ENCODE measurements around the gene CLEC16A.

The CLEC16A gene

GRCh38 chr16:10937068-10937859, 7.1 kb upstream of the CLEC16A start:
- Histone ChIP-seq H3K4me3 (IDR thresholded peaks at IDR 0.05; ENCODE audit: insufficient read depth, low read depth, low read length) (no peak overlapping the region), H3K79me2 (ENCODE audit: insufficient read depth, low read depth) (peaks cover 33% of the 10 kb centered on the region; the same call in 1 of the 2 replicates), H3K4me1 (ENCODE audit: low read depth, poor library complexity, severe bottlenecking) (peaks cover 37% of the 10 kb centered on the region), H4K20me1 (ENCODE audit: insufficient read depth) (no peaks in the 10 kb centered on the region), H3K9ac (no peak overlapping the region), H3K4me2 (no peak overlapping the region), H3K27ac (no peak overlapping the region), H3K36me3 (ENCODE audit: insufficient read depth) (no peaks in the 10 kb centered on the region), H2AFZ (ENCODE audit: low read depth) (no peak overlapping the region), H3K27me3 (ENCODE audit: insufficient read depth, low read depth) (no peaks in the 10 kb centered on the region)
- no peak for TF ChIP-seq CTCF (conservative IDR thresholded peaks at IDR 0.05; ENCODE audit: low read depth, low read length)

DNA sequence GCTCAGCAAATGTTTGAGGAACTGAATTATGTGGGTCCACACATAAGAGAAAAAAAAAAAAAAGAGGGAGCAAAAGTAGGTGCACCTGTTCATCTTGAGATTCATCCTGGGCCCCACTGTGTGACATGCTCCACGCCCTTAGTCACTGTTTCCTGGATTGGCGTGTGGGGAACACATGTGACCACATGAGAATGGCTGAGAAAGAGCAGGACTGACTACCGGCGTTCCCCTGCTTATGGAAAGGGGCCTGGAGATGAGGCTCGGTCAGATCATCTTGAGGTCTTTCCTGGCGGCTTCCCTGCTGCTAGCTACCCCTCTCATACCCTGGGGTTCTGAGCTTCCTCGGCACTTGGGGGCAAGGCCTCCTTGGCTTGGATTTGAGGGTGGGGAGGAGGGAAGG, 6.0 kb upstream of the CLEC16A start:
- no peak overlapping the region for H2AFZ ChIP-seq (ENCODE audit: low read depth)
- H3K4me2 ChIP-seq: peak overlapping the region; percentile 89; the same call in 1 of the 2 replicates
- H3K27ac ChIP-seq: no peak overlapping the region
- H3K27me3 ChIP-seq (ENCODE audit: insufficient read depth, low read depth): no peaks in the 10 kb centered on the region
- no peaks in the 10 kb centered on the region for H4K20me1 ChIP-seq (ENCODE audit: insufficient read depth)
- no peak overlapping the region for H3K9ac ChIP-seq
- peaks cover 44% of the 10 kb centered on the region for H3K4me1 ChIP-seq (ENCODE audit: low read depth, poor library complexity, severe bottlenecking)
- H3K79me2 ChIP-seq (ENCODE audit: insufficient read depth, low read depth): peaks cover 33% of the 10 kb centered on the region; the same call in 1 of the 2 replicates
- no peaks in the 10 kb centered on the region for H3K36me3 ChIP-seq (ENCODE audit: insufficient read depth)
- no peak for TF ChIP-seq CTCF (conservative IDR thresholded peaks at IDR 0.05; ENCODE audit: low read depth, low read length)
- no peak overlapping the region for H3K4me3 ChIP-seq (IDR thresholded peaks at IDR 0.05; ENCODE audit: insufficient read depth, low read depth, low read length)

DNA sequence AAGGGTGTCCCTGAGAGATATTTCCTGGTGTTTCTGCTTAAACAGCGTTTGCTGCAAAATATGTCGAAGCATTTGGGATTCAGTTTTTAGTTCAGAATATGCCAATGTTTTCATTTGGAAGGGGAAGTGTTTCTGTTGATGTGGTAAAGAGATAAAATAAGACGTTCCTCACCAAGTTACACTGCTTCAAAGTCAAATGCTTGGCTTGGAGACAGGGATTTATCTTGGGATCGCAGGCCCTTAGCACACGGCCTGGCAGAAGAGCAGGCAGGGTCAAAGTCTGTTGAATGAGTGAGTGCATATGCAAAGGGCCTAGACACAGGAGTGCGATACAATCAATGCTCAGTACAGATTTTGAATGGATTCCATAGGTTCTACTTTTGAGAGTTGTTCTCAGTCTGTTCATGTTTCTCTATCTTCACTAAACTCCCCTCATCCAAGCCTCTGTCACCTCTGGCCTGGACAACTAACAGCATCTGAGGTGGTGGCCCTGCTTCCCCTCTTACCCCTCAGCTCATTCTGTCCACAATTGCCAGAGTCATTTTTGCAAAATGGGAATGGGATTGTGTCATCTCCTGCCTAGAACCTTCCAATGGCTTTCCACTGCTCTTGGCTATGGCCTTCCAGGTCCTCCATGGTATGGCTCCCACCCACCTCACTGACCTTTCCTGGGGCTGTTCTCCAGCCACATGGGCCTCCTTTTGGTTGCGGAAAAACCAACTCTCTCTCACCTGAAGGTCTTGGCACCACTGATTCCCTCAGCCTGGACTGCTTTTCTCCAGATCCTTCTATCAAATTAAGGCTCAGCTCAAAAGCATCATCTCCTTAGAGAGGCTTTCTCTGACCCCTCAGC, 5.3 kb upstream of the CLEC16A start:
- Histone ChIP-seq H3K9ac (no peak overlapping the region), H3K4me1 (ENCODE audit: low read depth, poor library complexity, severe bottlenecking) (peaks cover 51% of the 10 kb centered on the region), H3K27me3 (ENCODE audit: insufficient read depth, low read depth) (no peaks in the 10 kb centered on the region), H3K4me2 (peak overlapping the region; percentile 89; the same call in 1 of the 2 replicates), H4K20me1 (ENCODE audit: insufficient read depth) (no peaks in the 10 kb centered on the region), H3K27ac (no peak overlapping the region), H3K36me3 (ENCODE audit: insufficient read depth) (no peaks in the 10 kb centered on the region), H3K4me3 (IDR thresholded peaks at IDR 0.05; ENCODE audit: insufficient read depth, low read depth, low read length) (no peak overlapping the region), H2AFZ (ENCODE audit: low read depth) (no peak overlapping the region), H3K79me2 (ENCODE audit: insufficient read depth, low read depth) (peaks cover 33% of the 10 kb centered on the region; the same call in 1 of the 2 replicates)
- TF ChIP-seq CTCF (conservative IDR thresholded peaks at IDR 0.05; ENCODE audit: low read depth, low read length): no peak

- Histone ChIP-seq H3K27ac (no peak overlapping the region), H2AFZ (ENCODE audit: low read depth) (no peak overlapping the region), H4K20me1 (ENCODE audit: insufficient read depth) (no peaks in the 10 kb centered on the region), H3K79me2 (ENCODE audit: insufficient read depth, low read depth) (peaks cover 33% of the 10 kb centered on the region; the same call in 1 of the 2 replicates), H3K36me3 (ENCODE audit: insufficient read depth) (no peaks in the 10 kb centered on the region), H3K4me3 (IDR thresholded peaks at IDR 0.05; ENCODE audit: insufficient read depth, low read depth, low read length) (no peak overlapping the region), H3K4me1 (ENCODE audit: low read depth, poor library complexity, severe bottlenecking) (peaks cover 53% of the 10 kb centered on the region), H3K9ac (no peak overlapping the region), H3K27me3 (ENCODE audit: insufficient read depth, low read depth) (no peaks in the 10 kb centered on the region), H3K4me2 (peak overlapping the region; percentile 89)
- TF ChIP-seq CTCF (conservative IDR thresholded peaks at IDR 0.05; ENCODE audit: low read depth, low read length): no peak
These were observed 4.6 kb upstream of the CLEC16A start for GRCh38 chr16:10939649-10940234.
